Body of pancreas (tissue), 4 donors: ENCODE measurements around the gene TXNDC16. TPM values are rescaled to one million over a fixed set of nuclear protein-coding genes. Genes with fewer than 3 reads are reported as not detected.

ENCODE experiments used
- ATAC-seq: fragments of 150-250 bp; one replicate; pipeline ENCODE4 v1.9.1; 2016
- DNase-seq, 4 donors: peaks; one replicate each; pipeline ENCODE4 v3.0.0-alpha.2; 2019
- H3K27ac ChIP-seq, 4 donors: fragments of 200-600 bp; sonication (generic); 1 replicate in 3 of 4; 2 replicates in 1 of 4; pipeline versions ENCODE4 v1.5.1 to v1.6.1; 2016 to 2019; ENCODE audit warnings: mild to moderate bottlenecking in 1 of 4, mixed read lengths in 1 of 4, moderate library complexity in 1 of 4
- H3K27me3 ChIP-seq, 2 donors: fragments of 200-600 bp; sonication (generic); one replicate each; pipeline ENCODE4 v1.6.0; 2016; ENCODE audit warnings: mild to moderate bottlenecking in 1 of 2
- H3K36me3 ChIP-seq, 2 donors: fragments of 200-600 bp; sonication (generic); replicated peaks in 1 of 2; 2 replicates each; pipeline ENCODE4 v1.5.1; 2016; ENCODE audit warnings: low read depth in 2 of 2; ENCODE audit not compliant: insufficient read depth in 1 of 2
- H3K4me1 ChIP-seq: fragments of 200-600 bp; sonication (generic); one replicate; pipeline ENCODE4 v1.6.0; 2016
- H3K4me3 ChIP-seq, 2 donors: fragments of 200-600 bp; sonication (generic); 1 replicate in 1 of 2; 2 replicates in 1 of 2; pipeline ENCODE4 v1.5.1; 2016 to 2019
- H3K9me3 ChIP-seq, 3 donors: fragments of 200-600 bp; sonication (generic); 1 replicate in 2 of 3; 2 replicates in 1 of 3; pipeline ENCODE4 v1.5.1; 2016
- CTCF ChIP-seq, 7 experiments: fragments of 450-650 bp in 4 of 7; fragments of 200-600 bp in 3 of 7; sonication (generic) in 3 of 7; IDR thresholded peaks; one replicate each; pipeline ENCODE4 v1.5.1; 2016 to 2019; ENCODE audit warnings: antibody characterized with exemption in 7 of 7
- POLR2A ChIP-seq, 3 donors: fragments of 450-650 bp; IDR thresholded peaks; one replicate each; pipeline ENCODE4 v1.6.1; 2016; ENCODE audit warnings: antibody characterized with exemption in 3 of 3, mild to moderate bottlenecking in 2 of 3
- WGBS, 2 donors: methylation state at CpG; one replicate each; pipeline ENCODE4 v1.1.5; 2017; 5-methylcytosine and 5-hydroxymethylcytosine counted together
- intact Hi-C: fragments of 100-400 bp; cut with DNase I; formaldehyde crosslinking; loops from one replicate; pipeline ENCODE4 v1.15.1; 2023
- total RNA-seq, 2 donors: library from RNA; depleted of rRNA; stranded (reverse); fragments of >200 nt; gene quantifications; one replicate each; pipeline ENCODE4 v1.1.0, GENCODE V29; 2016

The TXNDC16 gene
- total RNA-seq, 2 donors from 2014 or later, result 4.0 to 7.5 TPM

DNA sequence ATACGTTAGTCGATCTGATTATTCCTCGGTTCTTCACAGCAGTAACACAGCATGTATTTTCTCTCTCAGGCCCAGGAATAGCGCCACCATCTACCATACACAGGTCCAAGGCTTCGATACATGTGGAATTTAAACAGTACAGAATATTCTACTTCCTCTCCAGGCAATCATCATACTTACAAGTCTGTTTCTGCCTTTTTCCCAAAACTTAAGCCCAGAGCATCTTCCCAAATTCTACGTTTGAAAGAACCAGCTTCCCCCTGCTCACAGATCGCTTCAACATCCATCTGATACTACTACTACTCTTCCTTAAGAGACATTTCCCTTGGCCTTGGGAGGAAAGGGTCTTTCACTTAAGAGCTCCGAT lies 626 bp downstream of the TXNDC16 start:
- no peak for TF ChIP-seq CTCF (IDR thresholded peaks at IDR 0.05)
- TF ChIP-seq POLR2A (IDR thresholded peaks at IDR 0.05), result no peak
- Histone ChIP-seq H3K4me1 (peaks cover 31% of the 10 kb centered on the region), H3K9me3 (no peaks in the 10 kb centered on the region), H3K27ac (peak overlapping the region; percentile 85 to 94 (median 90)), H3K27me3 (no peaks in the 10 kb centered on the region), H3K36me3 (no peaks in the 10 kb centered on the region), H3K4me3 (peak overlapping the region; percentile 40 to 77)
- ATAC-seq (no peak), DNase-seq (peak in 3 of 4 donors; percentile 16 to 34 (median 22))
- intact Hi-C loops, result no loop called here
- 0% methylated on average over 8 of the region's 8 CpGs for WGBS, 2 donors

DNA sequence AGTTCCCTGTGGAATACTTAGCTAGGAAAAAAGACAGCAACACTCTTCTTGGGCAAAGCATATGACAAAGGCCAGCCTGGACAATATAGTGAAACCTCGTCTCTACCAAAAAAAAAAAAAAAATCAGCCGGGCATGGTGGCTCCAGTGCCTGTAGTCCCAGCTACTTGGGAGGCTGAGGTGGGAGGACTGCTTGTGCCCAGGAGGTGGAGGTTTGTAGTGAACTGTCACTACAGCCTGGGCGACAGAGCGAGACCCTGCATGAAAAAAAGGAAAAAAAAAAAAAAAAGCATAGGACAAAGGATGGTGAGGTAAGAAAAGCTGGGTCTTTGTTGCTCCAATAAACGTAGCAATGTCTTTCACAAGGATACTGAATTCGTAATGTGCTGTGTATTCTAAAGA lies 1.1 kb downstream of the TXNDC16 start:
- Histone ChIP-seq H3K4me3 (peak overlapping the region in 1 of 2 donors; percentile 77), H3K27ac (peak overlapping the region in 3 of 4 donors; percentile 85 to 94 (median 93)), H3K4me1 (peaks cover 32% of the 10 kb centered on the region), H3K27me3 (no peaks in the 10 kb centered on the region), H3K9me3 (no peaks in the 10 kb centered on the region), H3K36me3 (no peaks in the 10 kb centered on the region)
- ATAC-seq, result no peak
- WGBS, 2 donors, result 13 to 31% methylated on average over 6 of the region's 6 CpGs
- intact Hi-C loops, result no loop called here
- no peak for DNase-seq
- TF ChIP-seq POLR2A (IDR thresholded peaks at IDR 0.05), result no peak
- TF ChIP-seq CTCF (IDR thresholded peaks at IDR 0.05), result peak in 1 of 7 experiments; percentile 3

GRCh38 chr14:52550661-52551060 lies 1.6 kb downstream of the TXNDC16 start:
- intact Hi-C loops, result no loop called here
- no peaks in the 10 kb centered on the region for H3K9me3 ChIP-seq
- no peaks in the 10 kb centered on the region for H3K36me3 ChIP-seq
- no peaks in the 10 kb centered on the region for H3K27me3 ChIP-seq
- H3K27ac ChIP-seq, result peak overlapping the region in 3 of 4 donors; percentile 85 to 94 (median 93)
- DNase-seq (no peak), ATAC-seq (no peak)
- H3K4me1 ChIP-seq, result peaks cover 32% of the 10 kb centered on the region
- WGBS, 2 donors, result 91 to 94% methylated on average over 3 of the region's 3 CpGs
- TF ChIP-seq CTCF (IDR thresholded peaks at IDR 0.05), result no peak
- no peak for TF ChIP-seq POLR2A (IDR thresholded peaks at IDR 0.05)
- no peak overlapping the region for H3K4me3 ChIP-seq

DNA sequence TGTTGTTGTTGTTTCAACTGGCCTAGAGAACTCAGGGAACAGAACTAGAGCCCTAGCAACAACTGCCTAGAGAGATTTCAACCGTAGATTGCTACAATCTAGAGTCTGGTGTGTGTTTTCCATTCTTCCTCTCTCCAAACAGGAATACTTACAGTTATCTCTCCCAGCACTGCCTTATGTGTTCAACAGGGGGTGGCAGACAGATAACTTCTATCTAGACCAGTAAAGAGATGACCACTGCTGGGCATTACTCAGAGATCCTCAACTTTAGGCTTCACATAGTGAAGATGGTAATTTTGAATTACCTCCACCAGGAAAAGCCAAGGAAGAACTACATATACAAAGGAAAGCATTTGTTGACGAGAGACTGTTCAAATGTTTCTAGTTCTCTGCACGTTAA lies 4.8 kb downstream of the TXNDC16 start:
- intact Hi-C loops, result no loop called here
- ATAC-seq (no peak), DNase-seq (no peak)
- WGBS, 2 donors, result 81 to 90% methylated on average over 3 of the region's 3 CpGs
- no peak overlapping the region for H3K4me3 ChIP-seq
- TF ChIP-seq CTCF (IDR thresholded peaks at IDR 0.05), result no peak
- TF ChIP-seq POLR2A (IDR thresholded peaks at IDR 0.05), result no peak
- H3K4me1 ChIP-seq, result peaks cover 19% of the 10 kb centered on the region
- H3K27me3 ChIP-seq, result no peaks in the 10 kb centered on the region
- H3K27ac ChIP-seq, result no peak overlapping the region
- no peaks in the 10 kb centered on the region for H3K9me3 ChIP-seq
- no peaks in the 10 kb centered on the region for H3K36me3 ChIP-seq

DNA sequence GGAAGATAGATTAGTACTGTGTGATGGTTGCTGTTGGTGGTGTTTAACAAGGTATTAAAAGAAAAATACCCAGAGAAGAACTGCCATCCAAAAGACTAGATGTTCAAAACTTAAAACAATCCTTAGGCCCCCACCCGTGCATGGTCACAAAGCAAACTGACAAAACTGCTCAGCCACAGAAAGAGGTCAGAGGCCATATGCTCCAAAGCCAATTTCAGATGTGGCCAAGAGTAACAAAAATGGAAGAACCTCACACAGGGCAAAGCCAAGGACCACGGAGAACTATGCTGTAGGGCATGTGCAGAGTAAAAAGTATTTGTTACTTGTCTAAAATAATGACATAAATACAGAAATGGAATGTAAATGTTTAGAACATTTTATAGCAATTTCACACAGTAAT lies 5.3 kb downstream of the TXNDC16 start:
- WGBS, 2 donors, result 56 to 58% methylated on average over 2 of the region's 2 CpGs
- H3K4me3 ChIP-seq, result no peak overlapping the region
- intact Hi-C loops, result no loop called here
- no peaks in the 10 kb centered on the region for H3K9me3 ChIP-seq
- H3K4me1 ChIP-seq, result peaks cover 19% of the 10 kb centered on the region
- no peaks in the 10 kb centered on the region for H3K36me3 ChIP-seq
- no peak for ATAC-seq
- TF ChIP-seq CTCF (IDR thresholded peaks at IDR 0.05) (no peak), POLR2A (IDR thresholded peaks at IDR 0.05) (no peak)
- DNase-seq, result no peak
- no peaks in the 10 kb centered on the region for H3K27me3 ChIP-seq
- H3K27ac ChIP-seq, result no peak overlapping the region
